IMR-90 (cell line): ENCODE data around the gene PLEKHA8. TPM values are rescaled to one million over a fixed set of nuclear protein-coding genes. Genes with fewer than 3 reads are reported as not detected.

Source experiments
- ATAC-seq: fragments of 200-7000 bp; cut with Tn5 transposase; 2 replicates; pipeline ENCODE4 v1.9.1; 2020; ENCODE audit warnings: low read depth, mild to moderate bottlenecking, moderate library complexity
- BruUV-seq: library from RNA; stranded (reverse); fragments of 400-500 nt; replicated peaks from 2 replicates; lab custom pipeline; 2021; lab: Mats Ljungman, UMichigan
- CTCF ChIA-PET: fragments of 300-600 bp; formaldehyde crosslinking; extraction: SDS; loops from one replicate; lab custom pipeline; 2021; ENCODE audit warnings: antibody characterized with exemption; lab: Yijun Ruan, JAX
- POLR2A ChIA-PET: fragments of 300-600 bp; sonication (Branson Sonifier 250); formaldehyde crosslinking; loops from one replicate; lab custom pipeline; 2022; ENCODE audit warnings: antibody characterized with exemption; ENCODE audit not compliant: unreplicated experiment; lab: Charles Lee
- DNase-seq: peaks from one replicate; pipeline ENCODE4 v3.0.0; 2013
- H2AFZ ChIP-seq: replicated peaks from 2 replicates; pipeline ENCODE3; 2013; ENCODE audit warnings: low read length, mild to moderate bottlenecking; ENCODE audit not compliant: poor library complexity
- H2AK5ac ChIP-seq: 2 replicates; pipeline ENCODE4 v1.6.1; 2013; ENCODE audit warnings: low read depth, low read length, inconsistent platforms
- H2AK9ac ChIP-seq: replicated peaks from 2 replicates; pipeline ENCODE3; 2013; ENCODE audit warnings: mild to moderate bottlenecking, low read depth, low read length, moderate library complexity; ENCODE audit not compliant: poor library complexity
- H2BK120ac ChIP-seq: 2 replicates; pipeline ENCODE4 v1.6.1; 2013; ENCODE audit warnings: low read depth, low read length, inconsistent platforms
- H2BK15ac ChIP-seq: 3 replicates; pipeline ENCODE4 v1.6.1; 2013; ENCODE audit warnings: low read depth, low read length, inconsistent platforms
- H2BK20ac ChIP-seq: 2 replicates; pipeline ENCODE4 v1.6.1; 2013; ENCODE audit warnings: low read depth, mild to moderate bottlenecking, inconsistent platforms, low read length, moderate library complexity
- H2BK5ac ChIP-seq: 2 replicates; pipeline ENCODE4 v1.6.1; 2013; ENCODE audit warnings: mild to moderate bottlenecking, low read depth, low read length, inconsistent platforms; ENCODE audit not compliant: poor library complexity, severe bottlenecking
- H3K14ac ChIP-seq: replicated peaks from 2 replicates; pipeline ENCODE4 v1.6.1; 2013; ENCODE audit warnings: low read depth, low read length, inconsistent platforms
- H3K18ac ChIP-seq: 2 replicates; pipeline ENCODE4 v1.6.1; 2013; ENCODE audit warnings: low read depth, low read length, control low read depth
- H3K23ac ChIP-seq: 2 replicates; pipeline ENCODE4 v1.6.1; 2013; ENCODE audit warnings: low read depth, low read length, inconsistent platforms
- H3K27ac ChIP-seq: 2 replicates; pipeline ENCODE4 v1.5.1; 2013; ENCODE audit warnings: mild to moderate bottlenecking, control low read depth, low read length; ENCODE audit not compliant: insufficient read depth
- H3K27me3 ChIP-seq: 2 replicates; pipeline ENCODE4 v1.6.1; 2013; ENCODE audit warnings: low read length; ENCODE audit not compliant: control insufficient read depth, insufficient read depth
- H3K36me3 ChIP-seq: 2 replicates; pipeline ENCODE4 v1.6.1; 2013; ENCODE audit warnings: low read length, mixed read lengths; ENCODE audit not compliant: control insufficient read depth, insufficient read depth
- H3K4ac ChIP-seq: 2 replicates; pipeline ENCODE4 v1.6.1; 2013; ENCODE audit warnings: low read depth, low read length, inconsistent platforms
- H3K4me1 ChIP-seq: 2 replicates; pipeline ENCODE4 v1.6.1; 2013; ENCODE audit warnings: low read length, mixed read lengths; ENCODE audit not compliant: control insufficient read depth, insufficient read depth
- H3K4me2 ChIP-seq: 2 replicates; pipeline ENCODE4 v1.6.1; 2013; ENCODE audit warnings: low read depth, mild to moderate bottlenecking, control low read depth, low read length, moderate library complexity
- H3K4me3 ChIP-seq: 2 replicates; pipeline ENCODE4 v1.5.1; 2013; ENCODE audit warnings: low read depth, mild to moderate bottlenecking, control low read depth, low read length, moderate library complexity; ENCODE audit not compliant: insufficient read depth
- H3K56ac ChIP-seq: 2 replicates; pipeline ENCODE4 v1.6.1; 2013; ENCODE audit warnings: low read length, inconsistent platforms; ENCODE audit not compliant: insufficient read depth; ENCODE audit errors: extremely low read depth
- H3K79me1 ChIP-seq, 2 experiments: 2 replicates each; pipeline ENCODE4 v1.6.1; 2013; ENCODE audit warnings: low read length in 2 of 2, inconsistent platforms in 1 of 2, low read depth in 1 of 2
- H3K9ac ChIP-seq: 2 replicates; pipeline ENCODE4 v1.6.1; 2013; ENCODE audit warnings: low read depth, low read length, control low read depth
- H3K9me1 ChIP-seq: 2 replicates; pipeline ENCODE4 v1.6.1; 2013; ENCODE audit warnings: low read length, inconsistent platforms; ENCODE audit not compliant: insufficient read depth
- H3K9me3 ChIP-seq: 2 replicates; pipeline ENCODE4 v1.6.1; 2013; ENCODE audit warnings: low read length; ENCODE audit not compliant: control insufficient read depth, insufficient read depth
- H4K20me1 ChIP-seq: 2 replicates; pipeline ENCODE4 v1.6.1; 2013; ENCODE audit warnings: low read length, inconsistent platforms; ENCODE audit not compliant: insufficient read depth
- H4K5ac ChIP-seq: 2 replicates; pipeline ENCODE4 v1.6.1; 2013; ENCODE audit warnings: mild to moderate bottlenecking, low read depth, low read length, control low read depth
- H4K8ac ChIP-seq, 2 experiments: 2 replicates each; pipeline ENCODE4 v1.6.1; 2013; ENCODE audit warnings: low read depth in 2 of 2, low read length in 2 of 2, control low read depth in 1 of 2, inconsistent platforms in 1 of 2
- H4K91ac ChIP-seq: 2 replicates; pipeline ENCODE4 v1.6.1; 2013; ENCODE audit warnings: low read depth, low read length, inconsistent platforms; ENCODE audit not compliant: insufficient read depth
- FOS ChIP-seq: fragments of 150-350 bp; IDR thresholded peaks from 2 replicates; pipeline ENCODE4 v1.6.1; 2016; ENCODE audit warnings: low read depth, low read length
- WGBS, 2 experiments: methylation state at CpG; one replicate each; pipeline versions ENCODE4 v1.1.5 to v1.1.7; 2013; ENCODE audit warnings: missing lambda C conversion rate in 2 of 2; ENCODE audit not compliant: insufficient read length in 1 of 2; ENCODE audit errors: extremely low coverage in 2 of 2; 5-methylcytosine and 5-hydroxymethylcytosine counted together
- dilution Hi-C: fragments of 300-500 bp; cut with HindIII; formaldehyde crosslinking; loops from one replicate; pipeline ENCODE4 v1.14.3; 2018; ENCODE audit warnings: low sequenced_read_pairs; ENCODE audit not compliant: unreplicated experiment
- in situ Hi-C: fragments of 300-500 bp; cut with MboI; formaldehyde crosslinking; loops from 3 replicates; pipeline ENCODE4 v1.14.3; 2019; ENCODE audit warnings: low sequenced_read_pairs, inconsistent platforms, mixed read lengths
- intact Hi-C: fragments of 100-400 bp; cut with micrococcal nuclease; formaldehyde crosslinking; loops from 2 replicates; pipeline ENCODE4 v1.10.0; 2022
- polyA plus RNA-seq, 3 experiments: library from polyadenylated mRNA; depleted of rRNA; stranded (reverse); fragments of >200 nt; gene quantifications; 2 replicates each; pipeline ENCODE4 v1.2.3, GENCODE V29; 2012; ENCODE audit warnings: low replicate concordance in 1 of 3
- total RNA-seq: library from RNA; depleted of rRNA; stranded (reverse); fragments of >200 nt; gene quantifications from 2 replicates; pipeline ENCODE4 v1.2.3, GENCODE V29; 2012

PLEKHA8 gene
- total and polyA plus RNA-seq, 2 of the 4 experiments (the other 2 are of a cell fraction), result 3.6 to 9.7 TPM

- Histone ChIP-seq H3K79me1 (no peaks in the 10 kb centered on the region), H3K9ac (no peak overlapping the region), H3K9me1 (0 out of 2 replicates have a peak, but pooled peaks cover 2% of the 10 kb centered on the region), H3K23ac (no peak overlapping the region), H4K20me1 (no peaks in the 10 kb centered on the region), H3K36me3 (peaks cover 19% of the 10 kb centered on the region), H3K27me3 (no peaks in the 10 kb centered on the region), H2BK120ac (no peak overlapping the region), H2AK5ac (no peak overlapping the region), H4K5ac (no peak overlapping the region), H2BK15ac (no peak overlapping the region), H3K18ac (no peak overlapping the region), H2BK5ac (no peak overlapping the region), H3K4me2 (no peak overlapping the region), H2BK20ac (no peak overlapping the region), H3K4me3 (no peak overlapping the region), H2AFZ (no peak overlapping the region), H4K8ac (no peak overlapping the region), H4K91ac (no peak overlapping the region), H3K14ac (no peak overlapping the region), H3K27ac (no peak overlapping the region), H3K56ac (no peak overlapping the region), H3K4me1 (no peaks in the 10 kb centered on the region), H2AK9ac (peak overlapping the region; percentile 28), H3K9me3 (no peaks in the 10 kb centered on the region), H3K4ac (no peak overlapping the region)
- ATAC-seq, result no peak
- BruUV-seq, result no TSS peak
- CTCF ChIA-PET, result no interaction called here
- dilution Hi-C loops, result no loop called here
- POLR2A ChIA-PET, result no interaction called here
- intact Hi-C loops, result no loop called here
- in situ Hi-C loops, result loop anchor here (25.0 kb wide), 1 partner anchor 316 kb away; no protein-coding TSS in a partner anchor
- no peak for TF ChIP-seq FOS
- no peak for DNase-seq
- WGBS, 2 experiments, result 100% methylated on average over 1 of the region's 3 CpGs; no CpG with 5 or more reads in 1 of the 2 experiments
These were observed 24.9 kb downstream of the PLEKHA8 start for GRCh38 chr7:30053068-30053467.
